SKM-1 (cell line): ENCODE measurements around the gene ATOH1.
A peak's percentile ranks its signal among the peaks of the same experiment; 100 is the strongest.

Experiments
- DNase-seq: peaks from one replicate; lab custom pipeline; 2025; ENCODE audit not compliant: unreplicated experiment; lab: John Stamatoyannopoulos, UW

The ATOH1 gene

GRCh38 chr4:93828332-93828994 is at the start of gene ATOH1:
Gene ATOH1, plus strand, starts transcription at chr4:93828753. Its CDS starts 174 bp downstream, at chr4:93828927.
- DNase-seq = no peak

GRCh38 chr4:93779228-93779627 is 49.3 kb upstream of the ATOH1 start:
- DNase-seq = no peak

- no peak for DNase-seq
Measured at GRCh38 chr4:93780080-93780479, 48.5 kb upstream of the ATOH1 start.

GRCh38 chr4:93781198-93781597 is 47.4 kb upstream of the ATOH1 start:
- no peak for DNase-seq

GRCh38 chr4:93786149-93786548 is 42.4 kb upstream of the ATOH1 start:
- DNase-seq = no peak

- DNase-seq = peak; percentile 14
Measured at GRCh38 chr4:93788712-93789111, 39.8 kb upstream of the ATOH1 start.

GRCh38 chr4:93791570-93792195 is 36.9 kb upstream of the ATOH1 start:
- peak; percentile 28 for DNase-seq

GRCh38 chr4:93802045-93802444 is 26.5 kb upstream of the ATOH1 start:
- no peak for DNase-seq

GRCh38 chr4:93809773-93810172 is 18.8 kb upstream of the ATOH1 start:
- DNase-seq = no peak

GRCh38 chr4:93810340-93810992 is 18.1 kb upstream of the ATOH1 start:
- no peak for DNase-seq

GRCh38 chr4:93813092-93813491 is 15.5 kb upstream of the ATOH1 start:
- no peak for DNase-seq

- DNase-seq = no peak
Measured at GRCh38 chr4:93814141-93814540, 14.4 kb upstream of the ATOH1 start.

- peak; percentile 79 for DNase-seq
Measured at GRCh38 chr4:93814722-93815121, 13.8 kb upstream of the ATOH1 start.

- DNase-seq = no peak
Measured at GRCh38 chr4:93825551-93826216, 2.9 kb upstream of the ATOH1 start.

GRCh38 chr4:93827272-93827947 is 1.1 kb upstream of the ATOH1 start:
- no peak for DNase-seq

GRCh38 chr4:93828995-93829819 is 654 bp downstream of the ATOH1 start:
- DNase-seq = no peak

- DNase-seq = no peak
Measured at GRCh38 chr4:93829820-93830687, 1.5 kb downstream of the ATOH1 start.

GRCh38 chr4:93831716-93832496 is 3.4 kb downstream of the ATOH1 start:
- no peak for DNase-seq
